GM18505 (cell line): Measurements from ENCODE around the gene NXPH2.

Source experiments
- ATAC-seq: cut with Tn5 transposase; IDR thresholded peaks from one replicate; pipeline ENCODE4 v1.9.1; 2021; ENCODE audit not compliant: unreplicated experiment
- POLR2A ChIP-seq: IDR thresholded peaks from 4 replicates; pipeline ENCODE4 v1.6.1; 2011; ENCODE audit warnings: borderline replicate concordance; ENCODE audit not compliant: insufficient read depth, insufficient read length; ENCODE audit errors: extremely low read depth

The NXPH2 gene

GRCh38 chr2:138779781-138780445 is at the start of gene NXPH2:
NXPH2 (minus strand) TSS chr2:138780390; CDS start chr2:138780241, 149 bp downstream.
- no peak for TF ChIP-seq POLR2A
- ATAC-seq, result no peak

GRCh38 chr2:138829326-138829919 is 49.2 kb upstream of the NXPH2 start:
- no peak for TF ChIP-seq POLR2A
- peak; percentile 74 for ATAC-seq

- TF ChIP-seq POLR2A, result no peak
These were observed 47.4 kb upstream of the NXPH2 start for GRCh38 chr2:138827426-138828054.

GRCh38 chr2:138823666-138824065 is 43.5 kb upstream of the NXPH2 start:
- no peak for ATAC-seq
- TF ChIP-seq POLR2A, result no peak

More at GRCh38 chr2:138827426-138828054, 47.4 kb upstream of the NXPH2 start:
- ATAC-seq, result peak; percentile 71

- TF ChIP-seq POLR2A, result no peak
- no peak for ATAC-seq
These were observed 39.8 kb upstream of the NXPH2 start for GRCh38 chr2:138819964-138820363.

GRCh38 chr2:138818556-138818955 is 38.4 kb upstream of the NXPH2 start:
- ATAC-seq, result no peak
- no peak for TF ChIP-seq POLR2A

- no peak for TF ChIP-seq POLR2A
- ATAC-seq, result no peak
These were observed 34.1 kb upstream of the NXPH2 start for GRCh38 chr2:138814123-138814898.

GRCh38 chr2:138811431-138811830 is 31.2 kb upstream of the NXPH2 start:
- ATAC-seq, result no peak
- no peak for TF ChIP-seq POLR2A

GRCh38 chr2:138794724-138795123 is 14.5 kb upstream of the NXPH2 start:
- TF ChIP-seq POLR2A, result no peak
- ATAC-seq, result no peak

GRCh38 chr2:138787053-138787666 is 7.0 kb upstream of the NXPH2 start:
- no peak for TF ChIP-seq POLR2A
- no peak for ATAC-seq

- TF ChIP-seq POLR2A, result no peak
- no peak for ATAC-seq
These were observed 2.2 kb upstream of the NXPH2 start for GRCh38 chr2:138782383-138782782.

GRCh38 chr2:138780908-138781307 is 718 bp upstream of the NXPH2 start:
- ATAC-seq, result no peak
- no peak for TF ChIP-seq POLR2A

- ATAC-seq, result no peak
- no peak for TF ChIP-seq POLR2A
These were observed 273 bp upstream of the NXPH2 start for GRCh38 chr2:138780446-138780880.
